OCI-LY7 (cell line): ENCODE measurements around the gene B3GNT5. TPM values are rescaled to one million over a fixed set of nuclear protein-coding genes. Genes with fewer than 3 reads are reported as not detected.

ENCODE experiments used
- BruUV-seq: library from RNA; stranded (reverse); fragments of 400-500 nt; replicated peaks from 2 replicates; lab custom pipeline; 2021; lab: Mats Ljungman, UMichigan
- CTCF ChIA-PET: fragments of 300-600 bp; sonication (Branson Sonifier 250); formaldehyde crosslinking; loops from one replicate; lab custom pipeline; 2022; ENCODE audit warnings: antibody characterized with exemption; ENCODE audit not compliant: unreplicated experiment; lab: Charles Lee
- POLR2A ChIA-PET: fragments of 300-600 bp; sonication (Branson Sonifier 250); formaldehyde crosslinking; loops from one replicate; lab custom pipeline; 2022; ENCODE audit warnings: antibody characterized with exemption; lab: Charles Lee
- DNase-seq: peaks from one replicate; pipeline ENCODE4 v3.0.0-alpha.2; 2015; ENCODE audit warnings: low spot score
- H2AFZ ChIP-seq: fragments of 200-600 bp; sonication (generic), shearing (Covaris generic); 2 replicates; pipeline ENCODE4 v1.6.1; 2014; ENCODE audit warnings: mild to moderate bottlenecking, antibody characterized with exemption, low read length, moderate library complexity
- H3K27ac ChIP-seq: fragments of 200-600 bp; sonication (generic); 2 replicates; pipeline ENCODE4 v1.5.1; 2014; ENCODE audit warnings: mixed run types, low read depth, mild to moderate bottlenecking, moderate library complexity, low read length, inconsistent platforms; ENCODE audit not compliant: poor library complexity, severe bottlenecking
- H3K36me3 ChIP-seq: fragments of 200-600 bp; sonication (generic); 2 replicates; pipeline ENCODE4 v1.6.1; 2014; ENCODE audit warnings: mild to moderate bottlenecking, antibody characterized with exemption, low read length, moderate library complexity, mixed read lengths; ENCODE audit not compliant: insufficient read depth
- H3K4me1 ChIP-seq: fragments of 200-600 bp; sonication (generic); 2 replicates; pipeline ENCODE4 v1.5.1; 2014; ENCODE audit warnings: mild to moderate bottlenecking, low read length; ENCODE audit not compliant: insufficient read depth, poor library complexity, severe bottlenecking
- H3K4me2 ChIP-seq: fragments of 200-600 bp; sonication (generic); 2 replicates; pipeline ENCODE4 v1.6.1; 2014; ENCODE audit warnings: mild to moderate bottlenecking, low read length
- H3K4me3 ChIP-seq: fragments of 200-600 bp; sonication (generic); 2 replicates; pipeline ENCODE4 v1.5.1; 2014; ENCODE audit warnings: mild to moderate bottlenecking, low read depth, low read length; ENCODE audit not compliant: poor library complexity, severe bottlenecking
- H3K79me2 ChIP-seq: fragments of 200-600 bp; sonication (generic); 2 replicates; pipeline ENCODE4 v1.6.1; 2016; ENCODE audit warnings: low read depth, mild to moderate bottlenecking, low read length, moderate library complexity, mixed read lengths; ENCODE audit not compliant: insufficient read depth
- H3K9me2 ChIP-seq: fragments of 200-600 bp; sonication (generic); 2 replicates; pipeline ENCODE4 v1.6.1; 2016; ENCODE audit warnings: mild to moderate bottlenecking, low read length, mixed read lengths; ENCODE audit not compliant: insufficient read depth
- H3K9me3 ChIP-seq: fragments of 200-600 bp; sonication (generic); 2 replicates; pipeline ENCODE4 v1.6.1; 2014; ENCODE audit warnings: mild to moderate bottlenecking, mixed run types, low read length, mixed read lengths
- H4K20me1 ChIP-seq: fragments of 200-600 bp; sonication (generic); 2 replicates; pipeline ENCODE4 v1.6.1; 2014; ENCODE audit warnings: mild to moderate bottlenecking, antibody characterized with exemption, low read length, moderate library complexity, mixed read lengths; ENCODE audit not compliant: insufficient read depth
- EZH2phosphoT487 ChIP-seq: fragments of 200-600 bp; sonication (generic); IDR thresholded peaks from 2 replicates; pipeline ENCODE4 v1.6.1; 2018; ENCODE audit warnings: low read depth, borderline replicate concordance, mild to moderate bottlenecking, mixed run types, antibody characterized with exemption, low read length, moderate library complexity, mixed read lengths
- intact Hi-C: fragments of 100-400 bp; cut with micrococcal nuclease; formaldehyde crosslinking; loops from one replicate; pipeline ENCODE4 v1.10.0; 2022; ENCODE audit not compliant: unreplicated experiment
- total RNA-seq, 2 experiments: library from RNA; depleted of rRNA in 1 of 2; stranded (reverse); fragments of >200 nt in 1 of 2; shearing (Covaris generic) in 1 of 2; gene quantifications; 2 replicates each; pipeline ENCODE4 v1.2.3, GENCODE V29; 2014 to 2022
- TF ChIP-seq, protein P1 (sequence below): fragments of 200-600 bp; sonication (generic); conservative IDR thresholded peaks from 2 replicates; pipeline ENCODE4 v1.5.1; 2014; ENCODE audit warnings: mild to moderate bottlenecking, antibody characterized with exemption, low read length, moderate library complexity, mixed read lengths

The B3GNT5 gene
- total RNA-seq, 2 experiments from 2014 or later, result 0.11 TPM; not detected in 1

DNA sequence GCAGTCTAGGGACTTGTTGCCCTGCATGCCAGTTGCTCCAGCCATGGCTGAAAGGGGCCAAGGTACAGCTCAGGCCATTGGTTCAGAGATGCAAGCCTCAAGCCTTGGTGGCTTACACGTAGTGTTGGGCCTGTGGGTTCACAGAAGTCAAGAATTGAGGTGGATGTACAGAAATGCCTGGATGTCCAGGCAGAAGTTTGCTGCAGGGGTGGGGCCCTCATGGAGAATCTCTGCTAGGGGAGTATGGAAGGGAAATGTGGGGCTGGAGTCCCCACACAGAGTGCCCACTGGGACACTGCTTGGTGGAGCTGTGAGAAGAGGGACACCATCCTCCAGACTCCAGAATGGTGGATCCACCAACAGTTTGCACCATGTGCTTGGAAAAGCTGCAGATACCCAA lies 10.6 kb upstream of the B3GNT5 start:
- Histone ChIP-seq H3K36me3 (no peaks in the 10 kb centered on the region), H3K27ac (no peak overlapping the region), H3K4me3 (no peak overlapping the region), H3K4me1 (no peaks in the 10 kb centered on the region), H3K9me2 (no peaks in the 10 kb centered on the region), H2AFZ (no peak overlapping the region), H3K9me3 (peaks cover 12% of the 10 kb centered on the region), H3K4me2 (no peak overlapping the region), H3K79me2 (no peaks in the 10 kb centered on the region), H4K20me1 (no peaks in the 10 kb centered on the region)
- TF ChIP-seq EZH2phosphoT487, result no peak
- TF ChIP-seq, protein P1, sequence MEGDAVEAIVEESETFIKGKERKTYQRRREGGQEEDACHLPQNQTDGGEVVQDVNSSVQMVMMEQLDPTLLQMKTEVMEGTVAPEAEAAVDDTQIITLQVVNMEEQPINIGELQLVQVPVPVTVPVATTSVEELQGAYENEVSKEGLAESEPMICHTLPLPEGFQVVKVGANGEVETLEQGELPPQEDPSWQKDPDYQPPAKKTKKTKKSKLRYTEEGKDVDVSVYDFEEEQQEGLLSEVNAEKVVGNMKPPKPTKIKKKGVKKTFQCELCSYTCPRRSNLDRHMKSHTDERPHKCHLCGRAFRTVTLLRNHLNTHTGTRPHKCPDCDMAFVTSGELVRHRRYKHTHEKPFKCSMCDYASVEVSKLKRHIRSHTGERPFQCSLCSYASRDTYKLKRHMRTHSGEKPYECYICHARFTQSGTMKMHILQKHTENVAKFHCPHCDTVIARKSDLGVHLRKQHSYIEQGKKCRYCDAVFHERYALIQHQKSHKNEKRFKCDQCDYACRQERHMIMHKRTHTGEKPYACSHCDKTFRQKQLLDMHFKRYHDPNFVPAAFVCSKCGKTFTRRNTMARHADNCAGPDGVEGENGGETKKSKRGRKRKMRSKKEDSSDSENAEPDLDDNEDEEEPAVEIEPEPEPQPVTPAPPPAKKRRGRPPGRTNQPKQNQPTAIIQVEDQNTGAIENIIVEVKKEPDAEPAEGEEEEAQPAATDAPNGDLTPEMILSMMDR, result no peak
- ChIA-PET CTCF (interaction anchor here (0.6 kb wide), 1 partner anchor 101 kb away, joined by 5 read pairs; no protein-coding TSS in a partner anchor), POLR2A (no interaction called here)
- BruUV-seq, result no TSS peak
- DNase-seq, result no peak
- intact Hi-C loops, result no loop called here

DNA sequence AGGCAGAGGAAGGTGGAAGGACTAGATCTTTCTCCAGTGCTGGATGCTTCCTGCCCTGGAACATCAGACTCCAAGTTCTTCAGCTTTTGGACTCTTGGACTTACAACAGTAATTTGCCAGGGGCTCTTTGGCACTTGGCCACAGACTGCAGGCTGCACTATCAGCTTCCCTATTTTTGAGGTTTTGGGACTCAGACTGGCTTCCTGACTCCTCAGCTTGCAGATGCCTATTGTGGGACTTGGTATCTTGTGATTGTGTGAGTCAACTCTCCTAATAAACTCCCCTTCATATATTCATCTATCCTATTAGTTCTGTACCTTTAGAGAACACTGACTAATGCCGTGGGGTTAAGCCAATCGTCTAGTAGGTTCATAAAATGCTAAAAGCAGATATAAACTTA lies 8.8 kb upstream of the B3GNT5 start:
- Histone ChIP-seq H3K9me3 (peaks cover 12% of the 10 kb centered on the region), H3K4me3 (no peak overlapping the region), H3K4me2 (no peak overlapping the region), H3K9me2 (no peaks in the 10 kb centered on the region), H4K20me1 (no peaks in the 10 kb centered on the region), H3K36me3 (no peaks in the 10 kb centered on the region), H3K79me2 (no peaks in the 10 kb centered on the region), H2AFZ (no peak overlapping the region), H3K27ac (no peak overlapping the region), H3K4me1 (no peaks in the 10 kb centered on the region)
- intact Hi-C loops, result no loop called here
- no peak for DNase-seq
- no TSS peak for BruUV-seq
- ChIA-PET CTCF (no interaction called here), POLR2A (interaction anchor here (0.6 to 1.2 kb wide), 3 partner anchors 14 to 870 kb away, joined by 3 to 7 read pairs (median 3); no protein-coding TSS in a partner anchor)
- TF ChIP-seq, protein P1, result no peak
- TF ChIP-seq EZH2phosphoT487, result no peak

DNA sequence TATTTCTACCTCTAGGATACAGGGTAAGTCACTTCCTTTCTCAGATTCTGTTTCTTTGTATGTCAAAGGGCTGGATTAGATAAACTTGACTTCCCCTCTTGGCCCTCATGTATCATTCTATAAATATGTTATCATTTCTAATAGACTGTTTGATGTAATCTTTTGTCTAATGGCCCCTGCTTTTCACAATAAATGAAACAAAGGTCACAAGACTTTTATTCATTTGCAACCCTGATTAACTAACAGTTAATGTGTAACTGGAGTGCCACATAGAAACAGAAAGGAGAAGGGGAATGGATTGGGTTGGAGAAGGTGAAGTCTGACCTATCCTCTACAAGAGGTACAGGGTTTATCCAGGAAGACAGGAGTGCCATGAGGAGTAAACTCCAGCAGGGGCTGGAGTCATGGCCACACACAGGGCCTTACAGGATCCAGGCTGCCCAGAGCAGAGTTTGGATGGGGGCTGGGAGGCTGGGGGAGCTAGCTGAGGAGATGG lies 8.0 kb upstream of the B3GNT5 start:
- ChIA-PET CTCF (no interaction called here), POLR2A (interaction anchor here (1.1 to 1.2 kb wide), 2 partner anchors 14 to 143 kb away, joined by 3 to 7 read pairs; no protein-coding TSS in a partner anchor)
- no peak for DNase-seq
- H3K4me2 ChIP-seq, result no peak overlapping the region
- H3K9me3 ChIP-seq, result peaks cover 12% of the 10 kb centered on the region
- TF ChIP-seq, protein P1, result no peak
- TF ChIP-seq EZH2phosphoT487, result no peak
- H3K4me3 ChIP-seq, result no peak overlapping the region
- H2AFZ ChIP-seq, result no peak overlapping the region
- no peaks in the 10 kb centered on the region for H3K79me2 ChIP-seq
- BruUV-seq, result no TSS peak
- no peaks in the 10 kb centered on the region for H4K20me1 ChIP-seq
- H3K9me2 ChIP-seq, result no peaks in the 10 kb centered on the region
- H3K36me3 ChIP-seq, result no peaks in the 10 kb centered on the region
- intact Hi-C loops, result no loop called here
- H3K27ac ChIP-seq, result no peak overlapping the region
- H3K4me1 ChIP-seq, result no peaks in the 10 kb centered on the region
